Tongue (tissue), 2 donors: ENCODE results near the gene MISP3. TPM values are rescaled to one million over a fixed set of nuclear protein-coding genes. Genes with fewer than 3 reads are reported as not detected.
"Not testable (repeated sequence)": the region's sequence is repeated elsewhere in the genome, so short reads cannot be mapped to it uniquely, and the experiment has no call there.

Experiments
- DNase-seq: peaks from one replicate; pipeline ENCODE4 v3.0.0-alpha.2; 2015
- total RNA-seq: library from RNA; depleted of rRNA; stranded (reverse); fragments of >200 nt; gene quantifications from one replicate; pipeline ENCODE4 v1.2.3, GENCODE V29; 2014

MISP3 gene
- total RNA-seq = 1.5 TPM

GRCh38 chr19:14072535-14073260, at the start of gene MISP3:
MISP3 (plus strand) TSS chr19:14072786; CDS start chr19:14073310, 524 bp downstream.
- no peak for DNase-seq

GRCh38 chr19:14023404-14024235, 49.0 kb upstream of the MISP3 start:
- peak; percentile 47 for DNase-seq

GRCh38 chr19:14026652-14027192, 45.9 kb upstream of the MISP3 start:
- not testable (repeated sequence) for DNase-seq

- no peak for DNase-seq
Observed at GRCh38 chr19:14027856-14028450, 44.6 kb upstream of the MISP3 start, which contains the start of gene RLN3. RLN3 (plus strand) TSS chr19:14028148; CDS start chr19:14028205, 57 bp downstream.

GRCh38 chr19:14028901-14029300, 43.7 kb upstream of the MISP3 start:
- DNase-seq = no peak

- no peak for DNase-seq
Observed at GRCh38 chr19:14030997-14031718, 41.4 kb upstream of the MISP3 start.

GRCh38 chr19:14031719-14032480, 40.7 kb upstream of the MISP3 start, which contains the start of gene IL27RA:
IL27RA (plus strand) TSS chr19:14031762; CDS start chr19:14031873, 111 bp downstream.
- DNase-seq = peak; percentile 71

GRCh38 chr19:14033946-14034345, 38.6 kb upstream of the MISP3 start:
- DNase-seq = no peak

GRCh38 chr19:14035159-14035558, 37.4 kb upstream of the MISP3 start:
- not testable (repeated sequence) for DNase-seq

GRCh38 chr19:14035706-14036105, 36.9 kb upstream of the MISP3 start:
- no peak for DNase-seq

GRCh38 chr19:14039181-14039580, 33.4 kb upstream of the MISP3 start:
- no peak for DNase-seq

GRCh38 chr19:14042659-14043608, 29.7 kb upstream of the MISP3 start:
- DNase-seq = peak; percentile 85

GRCh38 chr19:14047866-14048265, 24.7 kb upstream of the MISP3 start:
- DNase-seq = not testable (repeated sequence)

GRCh38 chr19:14048443-14049153, 24.0 kb upstream of the MISP3 start:
- DNase-seq = peak; percentile 27

GRCh38 chr19:14050512-14050911, 22.1 kb upstream of the MISP3 start:
- no peak for DNase-seq

GRCh38 chr19:14050961-14051360, 21.6 kb upstream of the MISP3 start:
- DNase-seq = not testable (repeated sequence)

- DNase-seq = no peak
Observed at GRCh38 chr19:14051980-14052379, 20.6 kb upstream of the MISP3 start.

- DNase-seq = no peak
Observed at GRCh38 chr19:14052470-14052869, 20.1 kb upstream of the MISP3 start.

- DNase-seq = no peak
Observed at GRCh38 chr19:14053032-14053431, 19.6 kb upstream of the MISP3 start.
